Activated gamma-delta T cell treated with anti-CD3 and anti-CD28 coated beads, Interleukin-2, amount 50 U/mL, for 16 hours (primary cell): ENCODE data around the gene EFCAB6.

Experiments
- DNase-seq: peaks from one replicate; pipeline ENCODE4 v3.0.0-alpha.2; 2020; ENCODE audit warnings: low read depth

EFCAB6 gene

GRCh38 chr22:43570531-43571165 lies 241.5 kb downstream of the EFCAB6 start:
- no peak for DNase-seq

GRCh38 chr22:43569111-43569510 lies 243.0 kb downstream of the EFCAB6 start:
- no peak for DNase-seq

- no peak for DNase-seq
These were observed 244.3 kb downstream of the EFCAB6 start for GRCh38 chr22:43567691-43568324.

- DNase-seq = no peak
These were observed 245.4 kb downstream of the EFCAB6 start for GRCh38 chr22:43566561-43567332.

GRCh38 chr22:43566021-43566420 lies 246.1 kb downstream of the EFCAB6 start:
- DNase-seq = no peak

GRCh38 chr22:43564859-43565258 lies 247.2 kb downstream of the EFCAB6 start:
- no peak for DNase-seq

- DNase-seq = no peak
These were observed 248.5 kb downstream of the EFCAB6 start for GRCh38 chr22:43563571-43563970.

- no peak for DNase-seq
These were observed 249.3 kb downstream of the EFCAB6 start for GRCh38 chr22:43562843-43563242.

GRCh38 chr22:43561415-43562178 lies 250.5 kb downstream of the EFCAB6 start:
- DNase-seq = no peak

- DNase-seq = no peak
These were observed 251.5 kb downstream of the EFCAB6 start for GRCh38 chr22:43560651-43561050.

- no peak for DNase-seq
These were observed 256.3 kb downstream of the EFCAB6 start for GRCh38 chr22:43555561-43556515.

GRCh38 chr22:43554694-43555365 lies 257.3 kb downstream of the EFCAB6 start:
- no peak for DNase-seq

GRCh38 chr22:43554259-43554636 lies 257.9 kb downstream of the EFCAB6 start:
- no peak for DNase-seq

- no peak for DNase-seq
These were observed 258.4 kb downstream of the EFCAB6 start for GRCh38 chr22:43553451-43554258.

GRCh38 chr22:43550672-43551071 lies 261.4 kb downstream of the EFCAB6 start:
- DNase-seq = no peak

GRCh38 chr22:43550024-43550620 lies 262.0 kb downstream of the EFCAB6 start:
- no peak for DNase-seq

- no peak for DNase-seq
These were observed 265.9 kb downstream of the EFCAB6 start for GRCh38 chr22:43546186-43546585.

- DNase-seq = no peak
These were observed 267.8 kb downstream of the EFCAB6 start for GRCh38 chr22:43544289-43544673.

- no peak for DNase-seq
These were observed 268.4 kb downstream of the EFCAB6 start for GRCh38 chr22:43543522-43544288.
